OCI-M1 (cell line): Measurements from ENCODE around the gene KLHL17.

Experiments
- DNase-seq: peaks from one replicate; lab custom pipeline; 2025; lab: John Stamatoyannopoulos, UW

KLHL17 gene

DNA sequence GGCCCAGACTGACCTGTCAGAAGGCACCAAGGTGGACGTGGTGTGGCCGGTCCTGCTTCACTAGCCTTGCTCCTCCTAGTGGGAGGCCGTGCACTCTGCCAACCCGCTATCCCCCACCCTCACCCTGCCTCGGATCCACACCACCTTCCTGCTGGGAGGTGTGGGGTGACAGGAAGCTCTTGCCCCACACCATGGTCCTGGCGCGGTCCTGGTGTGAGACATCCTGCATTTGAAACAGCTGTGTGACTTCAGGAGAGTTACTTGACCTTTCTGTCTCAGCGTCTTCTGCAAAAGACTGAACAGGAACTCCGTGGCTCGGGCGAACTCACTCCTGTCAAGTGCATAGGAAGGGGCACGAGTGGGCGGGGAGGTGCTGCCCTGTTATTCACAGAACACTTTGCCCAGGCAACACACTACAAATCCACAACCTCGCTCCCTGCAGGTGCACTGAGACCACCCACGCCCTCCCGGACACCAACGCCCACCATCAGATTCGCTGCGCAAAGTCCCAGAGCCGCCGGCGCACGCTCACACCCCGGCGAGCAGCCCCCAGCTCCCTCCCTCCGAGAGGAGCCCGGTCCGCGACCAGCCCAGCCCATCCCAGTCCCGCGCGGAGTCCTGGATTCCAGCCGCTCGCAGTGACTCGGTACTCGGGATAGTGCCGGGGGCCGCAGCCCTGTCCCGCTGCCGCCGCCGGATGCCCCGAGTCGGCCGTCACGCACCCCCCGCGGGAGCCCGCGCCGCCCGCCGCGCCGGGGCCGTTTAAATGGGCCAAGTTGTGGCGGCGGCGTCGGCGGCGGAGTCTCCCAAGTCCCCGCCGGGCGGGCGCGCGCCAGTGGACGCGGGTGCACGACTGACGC, 37.0 kb upstream of the KLHL17 start, which contains the start of gene SAMD11:
Gene SAMD11, plus strand, starts transcription at position 793 of the 860 bp plus-strand sequence. CDS start 509 bp downstream, outside the sequence.
- DNase-seq = peak; percentile 92

DNA sequence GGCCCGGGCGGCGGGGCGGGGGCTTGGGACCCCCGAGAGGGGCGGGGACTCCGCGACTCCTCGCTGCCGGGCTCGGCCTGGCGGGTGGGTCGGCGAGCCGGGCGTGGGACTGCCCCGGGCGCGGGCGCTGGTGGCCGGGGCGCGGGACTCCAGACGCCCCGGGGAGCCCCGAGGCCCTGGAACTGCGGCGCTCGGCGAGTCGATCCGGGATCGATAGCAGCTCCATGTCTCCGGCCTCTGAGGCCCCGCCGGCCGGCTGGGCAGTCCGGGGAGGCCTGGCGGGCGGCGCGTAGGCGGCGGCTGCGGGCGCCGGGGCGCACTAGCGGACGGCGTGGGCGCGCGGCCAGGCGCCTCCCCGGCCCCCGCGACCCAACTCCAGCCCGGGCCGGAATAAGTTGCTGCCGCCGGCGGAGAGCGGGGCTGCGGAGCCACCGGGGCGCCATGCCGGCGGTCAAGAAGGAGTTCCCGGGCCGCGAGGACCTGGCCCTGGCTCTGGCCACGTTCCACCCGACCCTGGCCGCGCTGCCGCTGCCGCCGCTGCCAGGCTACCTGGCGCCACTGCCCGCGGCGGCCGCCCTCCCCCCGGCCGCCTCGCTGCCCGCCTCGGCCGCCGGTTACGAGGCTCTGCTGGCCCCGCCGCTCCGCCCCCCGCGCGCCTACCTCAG, 36.3 kb upstream of the KLHL17 start:
- DNase-seq = peak; percentile 64

DNA sequence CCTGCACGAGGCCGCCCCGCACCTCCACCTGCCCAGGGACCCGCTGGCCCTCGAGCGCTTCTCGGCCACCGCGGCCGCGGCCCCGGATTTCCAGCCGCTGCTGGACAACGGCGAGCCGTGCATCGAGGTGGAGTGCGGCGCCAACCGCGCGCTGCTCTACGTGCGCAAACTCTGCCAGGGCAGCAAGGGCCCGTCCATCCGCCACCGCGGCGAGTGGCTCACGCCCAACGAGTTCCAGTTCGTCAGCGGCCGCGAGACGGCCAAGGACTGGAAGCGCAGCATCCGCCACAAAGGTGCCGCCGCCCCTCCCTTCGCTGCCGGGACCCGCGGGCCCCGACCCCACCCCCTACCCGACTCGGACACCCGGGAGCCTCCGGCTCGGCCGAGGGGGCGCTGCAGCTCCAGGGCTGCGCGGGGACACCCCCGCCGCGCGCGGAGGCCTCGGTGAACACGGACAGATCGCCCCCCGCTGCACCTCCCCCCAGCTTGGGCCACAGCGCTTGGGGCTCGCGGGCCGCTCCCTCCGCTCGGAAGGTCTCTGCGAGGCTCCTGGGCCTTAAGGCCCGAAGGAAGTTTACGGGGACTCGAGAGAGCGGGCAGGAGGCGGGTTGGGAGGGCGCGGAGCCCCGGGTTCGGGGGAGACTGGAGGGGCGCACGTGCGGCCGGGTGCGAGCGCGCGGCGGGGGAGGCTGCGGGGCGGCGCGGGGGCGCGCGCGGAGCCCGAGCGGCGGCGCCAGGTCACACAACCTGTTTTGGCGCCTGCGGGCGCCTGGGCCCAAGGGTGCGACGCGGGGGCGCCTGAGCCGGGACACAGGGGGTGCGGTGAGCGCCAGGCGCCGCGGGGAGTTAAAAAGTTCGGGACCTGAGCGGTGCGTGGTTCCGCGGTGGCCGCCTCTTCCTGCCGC, 35.5 kb upstream of the KLHL17 start:
- peak; percentile 62 for DNase-seq

DNA sequence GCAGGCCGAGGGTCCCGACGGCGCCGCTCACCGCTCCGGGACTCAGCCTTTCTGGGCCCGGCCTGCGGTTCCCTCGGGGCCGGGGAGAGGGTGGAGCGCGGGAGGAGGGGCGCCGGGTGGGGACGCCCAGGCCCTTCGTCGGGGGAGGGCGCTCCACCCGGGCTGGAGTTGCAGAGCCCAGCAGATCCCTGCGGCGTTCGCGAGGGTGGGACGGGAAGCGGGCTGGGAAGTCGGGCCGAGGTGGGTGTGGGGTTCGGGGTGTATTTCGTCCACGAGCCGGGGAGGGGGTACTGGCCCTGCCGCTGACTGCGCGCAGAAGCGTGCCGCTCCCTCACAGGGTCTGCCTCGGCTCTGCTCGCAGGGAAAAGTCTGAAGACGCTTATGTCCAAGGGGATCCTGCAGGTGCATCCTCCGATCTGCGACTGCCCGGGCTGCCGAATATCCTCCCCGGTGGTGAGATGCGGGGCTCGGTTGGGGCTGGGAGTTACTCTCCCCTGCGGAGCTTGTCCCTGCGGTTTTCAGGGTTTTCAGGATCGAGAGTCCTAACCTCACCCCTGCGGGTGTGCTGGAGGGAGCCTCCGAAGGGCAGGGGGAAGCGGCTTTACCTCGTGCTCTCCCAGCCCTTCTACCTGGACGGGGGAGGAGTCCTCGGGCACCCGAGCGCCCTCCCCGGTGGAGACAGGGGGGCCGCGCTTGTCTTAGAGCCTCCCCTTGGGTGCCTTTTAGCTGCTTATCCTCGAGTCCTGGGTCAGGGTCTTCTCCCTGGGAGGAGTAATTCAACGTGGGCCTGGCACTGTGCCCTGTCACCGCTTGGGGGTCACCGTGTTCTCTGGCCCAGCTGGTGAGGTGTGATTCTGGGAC, 34.6 kb upstream of the KLHL17 start:
- DNase-seq = peak; percentile 36

DNA sequence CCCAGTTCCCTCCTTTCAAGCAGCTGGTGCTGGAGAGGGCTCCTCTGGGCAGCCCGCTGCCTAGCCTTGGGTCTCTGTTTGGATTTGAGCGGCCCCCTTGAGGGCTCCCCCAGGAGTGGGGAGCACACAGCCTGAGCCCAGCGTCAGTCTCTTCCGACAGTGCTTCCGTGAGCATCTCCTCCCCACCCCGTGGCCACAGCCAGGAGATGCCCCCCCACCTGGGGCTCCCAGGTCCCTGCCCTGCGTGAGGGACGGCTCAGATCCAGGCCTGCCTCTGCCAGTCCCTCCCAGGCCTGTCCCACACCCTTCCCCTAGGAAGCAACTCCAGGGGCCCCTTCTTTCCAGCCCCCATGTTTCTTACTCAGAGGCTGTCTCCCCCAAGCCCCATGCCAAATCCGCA, 33.1 kb upstream of the KLHL17 start:
- DNase-seq = no peak

DNA sequence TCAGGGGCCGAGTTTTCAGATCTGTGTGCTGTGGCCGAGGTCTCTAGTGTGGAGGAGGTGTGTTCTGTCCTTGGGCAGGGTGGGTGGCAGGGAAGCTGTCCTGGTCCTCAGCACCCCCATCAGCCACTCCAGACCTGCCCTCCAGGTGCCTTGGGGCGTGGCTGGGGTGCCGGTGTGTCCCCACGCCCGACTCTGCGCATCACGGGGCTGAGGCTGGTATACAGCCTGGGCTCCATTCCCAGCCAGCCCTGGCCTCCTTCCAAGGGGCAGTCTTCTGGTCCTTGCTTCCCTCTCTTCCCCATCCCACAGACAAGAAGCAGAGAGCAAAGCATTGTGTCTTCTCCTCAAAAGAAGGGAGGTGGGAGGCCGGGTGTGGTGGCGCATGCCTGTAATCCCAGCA, 32.6 kb upstream of the KLHL17 start:
- no peak for DNase-seq

DNA sequence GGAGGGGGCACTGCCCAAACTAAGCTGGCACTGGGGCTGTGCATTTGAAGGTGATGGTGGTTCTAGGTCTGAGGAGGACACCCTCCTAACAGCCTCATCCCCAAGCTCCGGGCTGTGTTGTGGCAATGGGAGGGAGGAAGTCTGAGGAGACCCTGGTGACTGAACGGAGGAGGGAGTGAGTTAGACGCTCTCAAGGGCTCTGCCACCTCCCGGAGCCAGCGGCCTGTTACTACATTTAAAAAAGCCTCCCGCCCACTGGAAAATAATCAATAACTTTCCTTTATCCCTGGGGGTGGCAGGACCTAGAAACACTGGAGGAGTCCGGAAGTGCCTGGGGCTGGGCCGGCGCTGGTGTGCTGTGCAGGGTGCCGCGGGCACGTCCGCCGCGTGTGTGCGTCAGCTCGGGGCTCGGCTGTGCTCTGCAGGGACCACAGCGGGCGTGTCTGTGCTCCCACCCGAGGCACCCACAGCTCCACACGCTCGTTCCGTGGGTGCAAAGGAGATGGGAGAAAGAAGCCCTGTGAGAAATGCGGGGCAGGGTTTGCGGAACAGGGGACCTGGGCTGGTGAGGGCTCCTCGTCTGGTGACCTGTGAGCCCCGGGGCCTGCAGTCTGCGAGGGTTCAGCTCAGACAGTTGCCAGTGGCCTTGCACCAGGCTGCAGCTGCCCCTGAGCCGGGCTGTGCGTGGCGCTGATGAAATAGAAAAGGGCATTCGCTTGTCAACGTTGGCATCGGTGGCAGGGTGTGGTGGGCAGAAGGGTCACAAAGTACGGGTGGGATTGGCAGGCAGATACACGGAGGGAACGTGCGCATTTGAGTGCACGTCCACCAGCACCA, 31.3 kb upstream of the KLHL17 start:
- peak; percentile 27 for DNase-seq

DNA sequence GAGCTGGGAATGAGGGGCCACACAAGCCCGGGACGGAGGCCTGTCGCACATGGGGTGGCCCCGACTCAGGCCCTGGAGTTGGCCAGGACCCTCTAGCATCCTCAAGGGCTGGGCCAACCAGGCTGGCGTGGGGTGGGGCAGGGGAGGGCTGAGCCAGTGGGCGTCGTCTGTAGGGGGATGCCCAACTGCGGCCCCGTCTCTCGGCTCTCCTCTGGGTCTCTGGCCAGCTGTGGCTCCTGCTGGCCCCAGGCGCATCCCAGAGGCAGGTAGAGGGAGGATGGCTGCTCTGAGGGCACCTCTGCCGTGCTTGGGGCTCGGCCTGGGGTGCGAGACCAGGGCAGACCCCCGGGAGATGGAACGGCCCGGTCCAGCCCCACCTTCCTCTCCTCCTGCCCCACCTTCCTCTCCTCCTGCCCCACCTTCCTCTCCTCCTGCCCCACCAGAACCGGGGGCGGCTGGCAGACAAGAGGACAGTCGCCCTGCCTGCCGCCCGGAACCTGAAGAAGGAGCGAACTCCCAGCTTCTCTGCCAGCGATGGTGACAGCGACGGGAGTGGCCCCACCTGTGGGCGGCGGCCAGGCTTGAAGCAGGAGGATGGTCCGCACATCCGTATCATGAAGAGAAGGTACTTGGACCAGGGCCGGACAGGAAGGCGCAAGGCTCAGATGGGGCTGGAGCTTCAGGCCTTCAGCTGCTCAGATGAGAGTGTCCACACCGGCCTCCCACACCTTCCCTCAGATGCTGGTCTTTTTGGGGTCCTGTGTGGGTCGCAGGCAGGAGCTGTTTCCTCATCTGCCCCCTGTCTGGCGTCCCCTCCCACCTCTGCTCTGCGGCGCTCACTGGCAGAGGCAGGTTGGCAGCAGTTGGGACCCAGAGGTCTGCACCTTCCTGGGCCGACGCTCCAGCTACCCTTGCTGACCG, 30.4 kb upstream of the KLHL17 start:
- DNase-seq = no peak

DNA sequence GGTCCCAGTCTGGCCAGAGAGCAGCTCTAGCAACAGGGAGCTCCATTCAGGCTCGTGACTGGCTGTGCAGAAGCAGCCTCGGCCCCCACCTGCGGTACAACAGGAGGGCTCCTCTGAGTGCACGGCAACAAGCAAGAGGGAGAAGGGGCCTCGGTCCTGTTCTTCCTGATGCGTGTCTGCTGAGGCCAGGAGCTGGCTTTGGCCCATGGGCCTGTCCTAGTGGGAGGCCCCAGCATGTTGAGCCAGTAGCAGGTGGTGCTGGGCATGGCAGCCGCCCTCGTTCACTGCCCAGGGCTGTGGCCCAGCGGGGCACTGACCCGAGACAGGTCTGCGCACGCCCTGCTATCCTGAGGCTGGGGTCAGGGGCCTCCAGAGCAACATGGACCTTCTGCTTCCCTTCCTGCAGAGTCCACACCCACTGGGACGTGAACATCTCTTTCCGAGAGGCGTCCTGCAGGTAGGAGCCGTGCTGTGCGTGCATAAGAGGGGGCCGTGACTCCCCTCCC, 29.7 kb upstream of the KLHL17 start:
- DNase-seq = no peak

DNA sequence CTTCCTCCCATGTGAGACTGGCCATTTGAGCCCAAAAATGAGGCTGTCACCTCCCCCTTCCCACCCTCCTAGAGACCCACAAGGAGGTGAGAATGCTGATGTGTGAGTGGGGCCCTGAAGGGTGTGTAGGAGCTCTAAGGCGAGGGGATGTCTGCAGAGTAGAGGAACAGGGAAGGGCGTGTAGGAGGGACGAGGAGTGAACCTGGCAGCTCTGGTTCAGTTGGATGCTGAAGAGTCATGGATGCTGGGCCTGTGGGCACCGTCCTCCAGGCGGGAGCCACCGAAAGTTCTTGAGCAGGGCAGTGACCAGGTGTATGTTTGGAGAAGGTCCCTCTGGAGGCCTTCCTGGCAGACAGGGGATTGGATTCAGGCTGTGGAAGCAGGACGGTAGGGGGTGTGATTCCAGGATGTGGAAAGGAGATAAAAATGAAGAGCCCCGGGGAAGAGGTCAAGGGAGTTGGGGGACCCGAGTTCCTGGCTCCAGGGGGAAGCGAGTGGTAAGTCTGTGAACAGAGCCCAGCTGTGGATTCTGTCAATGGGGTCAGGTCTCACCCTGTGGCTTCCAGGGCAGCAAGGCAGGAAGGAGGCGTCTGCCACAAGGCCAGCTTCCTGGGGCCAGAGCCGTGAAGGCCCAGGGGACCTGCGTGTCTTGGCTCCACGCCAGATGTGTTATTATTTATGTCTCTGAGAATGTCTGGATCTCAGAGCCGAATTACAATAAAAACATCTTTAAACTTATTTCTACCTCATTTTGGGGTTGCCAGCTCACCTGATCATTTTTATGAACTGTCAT, 28.8 kb upstream of the KLHL17 start:
- peak; percentile 33 for DNase-seq

DNA sequence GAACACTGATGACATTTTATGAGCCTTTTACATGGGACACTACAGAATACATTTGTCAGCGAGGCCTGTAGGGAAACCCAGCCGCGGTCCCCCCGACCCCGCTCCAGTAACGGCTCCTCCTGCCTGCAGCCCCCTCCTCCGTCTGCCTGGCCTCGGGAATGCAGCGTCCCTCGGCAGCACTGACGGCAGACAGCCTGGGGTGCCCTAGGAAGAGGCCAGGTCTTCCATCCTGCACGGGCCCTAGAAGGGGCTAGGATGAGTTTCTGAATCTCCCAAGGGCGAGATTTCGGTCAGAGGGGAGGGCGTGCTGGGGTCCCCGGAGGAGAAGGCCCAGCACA, 28.2 kb upstream of the KLHL17 start:
- DNase-seq = no peak

DNA sequence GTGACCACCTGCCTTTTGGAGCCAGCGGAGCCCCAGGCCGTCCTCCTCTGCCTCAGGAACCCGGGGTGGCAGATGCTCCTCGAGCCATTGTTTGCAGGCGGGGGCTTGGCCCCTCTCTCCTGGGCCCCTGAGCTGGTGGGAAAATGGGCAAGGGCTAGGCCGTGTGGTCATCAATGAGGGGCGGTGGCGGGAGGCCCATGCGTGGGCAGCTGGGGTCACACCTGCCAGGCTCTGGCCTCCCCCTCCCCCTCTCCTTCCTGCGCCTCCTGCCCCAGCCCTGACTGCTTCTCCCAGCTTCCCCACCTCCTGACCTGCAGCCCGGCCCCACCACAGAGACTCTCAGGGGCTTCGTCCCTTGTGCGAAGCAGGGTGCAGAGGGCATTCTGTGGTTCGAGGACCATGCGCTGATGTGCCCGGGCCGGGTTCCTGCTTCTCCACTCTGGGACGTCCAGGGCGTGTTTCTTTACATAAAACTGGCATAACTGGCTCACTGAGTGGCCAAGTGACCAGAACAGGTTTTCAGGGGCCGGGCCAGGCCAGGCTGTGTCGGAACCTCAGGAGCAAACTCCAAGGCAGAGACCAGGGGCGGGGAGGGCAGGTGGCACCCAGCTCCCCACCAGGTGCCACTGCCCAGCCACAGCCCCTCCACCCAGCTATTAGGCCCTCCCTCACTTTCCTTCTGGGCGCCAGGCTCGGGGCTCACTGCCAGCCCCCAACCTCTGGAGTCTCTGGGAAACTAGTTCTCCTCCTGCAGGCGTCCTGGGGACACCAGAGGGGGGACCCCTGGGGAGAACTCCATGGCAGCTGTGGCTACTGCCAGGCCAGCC, 27.4 kb upstream of the KLHL17 start:
- DNase-seq = no peak

DNA sequence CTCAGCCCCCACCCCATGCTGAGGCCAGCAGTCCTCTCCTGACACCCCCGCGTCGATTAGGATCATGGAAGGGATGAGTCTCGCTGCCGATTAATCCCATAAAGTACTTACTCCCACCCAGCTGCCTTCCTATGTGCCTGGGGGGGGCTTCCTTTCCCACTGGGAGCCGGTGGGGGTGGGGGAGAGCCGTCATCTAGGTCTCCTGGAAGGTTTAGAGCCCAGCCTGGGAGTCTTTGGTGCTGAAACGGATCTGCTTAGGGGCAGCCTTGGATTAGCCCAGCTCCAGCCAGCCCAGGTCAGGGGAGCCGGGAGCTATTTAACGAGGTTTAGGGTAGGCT, 26.8 kb upstream of the KLHL17 start:
- DNase-seq = no peak

DNA sequence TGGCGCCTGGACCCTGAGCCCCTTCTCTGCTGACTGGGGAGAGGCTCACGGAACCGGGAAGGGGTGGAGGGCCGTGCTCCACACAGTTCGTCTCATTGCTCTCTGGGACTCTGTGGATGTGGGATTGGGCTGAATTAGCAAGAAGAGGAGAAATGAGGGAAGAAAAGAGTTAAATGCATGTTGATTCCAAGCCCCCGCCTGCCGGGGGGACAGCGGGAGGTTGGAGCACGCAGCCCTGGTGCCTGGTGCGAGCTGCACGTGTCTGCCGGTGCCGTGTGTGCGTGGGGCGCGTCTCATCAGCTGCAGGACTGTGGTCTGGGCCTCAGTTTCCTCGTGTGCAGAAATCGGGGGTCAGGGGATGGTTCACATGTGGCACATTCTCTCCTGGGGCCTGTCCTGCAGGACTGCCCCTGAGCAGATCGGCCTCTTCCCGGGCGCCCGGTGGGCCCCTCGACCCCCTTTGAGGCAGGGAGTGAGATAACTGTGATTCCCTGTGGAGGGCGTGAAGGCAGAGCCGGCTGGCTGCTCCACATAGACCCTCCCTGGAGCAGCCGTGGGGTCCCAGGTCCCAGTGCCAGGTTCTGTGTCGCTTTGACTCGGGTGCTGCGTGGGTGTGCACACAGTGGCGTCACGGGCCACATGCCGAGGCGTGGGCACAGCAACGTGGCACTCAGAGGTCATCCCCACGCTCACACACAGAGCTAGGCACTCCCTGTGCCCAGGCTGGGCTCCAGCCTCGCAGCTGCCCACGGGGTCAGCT, 25.2 kb upstream of the KLHL17 start:
- DNase-seq = no peak

DNA sequence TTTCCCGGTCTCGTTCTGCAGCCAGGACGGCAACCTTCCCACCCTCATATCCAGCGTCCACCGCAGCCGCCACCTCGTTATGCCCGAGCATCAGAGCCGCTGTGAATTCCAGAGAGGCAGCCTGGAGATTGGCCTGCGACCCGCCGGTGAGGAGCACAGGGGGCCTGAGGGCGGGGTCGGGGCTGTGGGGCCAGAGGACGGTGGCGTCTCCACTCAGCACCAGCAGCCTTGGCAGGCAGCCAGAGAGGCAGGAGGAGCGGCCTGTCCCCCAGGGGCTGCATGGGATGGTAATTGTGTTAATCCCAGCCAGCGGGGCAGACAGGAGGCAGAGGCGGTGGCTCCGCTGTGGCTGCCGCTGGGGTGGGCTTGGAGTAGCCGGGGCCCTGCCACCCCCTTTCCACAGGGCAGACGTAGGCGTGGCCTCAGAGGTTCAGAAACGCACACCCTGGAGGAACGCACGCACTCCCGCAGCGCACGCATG, 24.6 kb upstream of the KLHL17 start:
- DNase-seq = peak; percentile 15

DNA sequence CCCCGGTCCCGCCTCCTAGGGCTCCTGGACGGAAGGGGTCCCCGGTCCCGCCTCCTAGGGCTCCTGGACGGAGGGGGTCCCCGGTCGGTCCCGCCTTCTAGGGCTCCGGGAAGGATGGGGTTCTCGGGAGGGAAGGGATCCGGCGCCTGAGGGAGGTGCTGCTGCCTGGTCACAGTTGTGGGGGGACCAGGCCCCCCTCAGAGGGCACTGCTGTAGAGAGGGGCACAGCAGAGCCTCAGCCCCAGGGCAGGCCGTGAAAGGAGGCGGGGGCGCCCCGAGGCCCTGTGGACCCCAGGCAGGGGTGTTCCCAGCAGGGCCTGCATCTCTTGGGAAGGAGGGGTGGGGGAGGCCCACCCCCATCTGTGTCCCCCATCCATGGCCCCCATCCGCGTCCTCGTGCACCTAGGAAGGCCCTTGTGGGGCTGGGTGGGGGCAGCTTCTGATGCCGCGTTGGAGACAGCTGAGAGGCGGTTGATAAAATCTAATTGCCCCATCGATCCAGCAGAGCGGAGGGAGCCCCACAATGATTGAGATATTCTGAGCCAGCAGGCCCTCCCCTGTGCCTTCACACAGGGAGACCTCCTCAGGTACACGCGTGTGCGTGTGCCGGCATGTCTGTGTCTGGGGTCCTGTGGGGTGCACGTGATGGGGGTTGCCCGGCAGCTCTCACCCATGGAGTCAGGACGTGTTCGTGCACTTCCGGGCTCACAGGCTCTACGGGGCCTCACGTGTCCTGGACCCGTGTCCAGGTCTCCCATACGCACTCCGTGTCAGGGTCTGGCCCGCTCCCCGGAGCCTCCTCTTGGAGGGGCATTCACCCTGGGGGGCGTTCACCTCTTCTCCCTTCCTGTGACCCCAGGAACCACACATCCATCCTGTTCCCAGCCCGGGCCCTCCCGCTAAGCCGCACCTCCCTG, 23.8 kb upstream of the KLHL17 start:
- no peak for DNase-seq
